ENCODE measurements around the gene SMYD3.

The SMYD3 gene

DNA sequence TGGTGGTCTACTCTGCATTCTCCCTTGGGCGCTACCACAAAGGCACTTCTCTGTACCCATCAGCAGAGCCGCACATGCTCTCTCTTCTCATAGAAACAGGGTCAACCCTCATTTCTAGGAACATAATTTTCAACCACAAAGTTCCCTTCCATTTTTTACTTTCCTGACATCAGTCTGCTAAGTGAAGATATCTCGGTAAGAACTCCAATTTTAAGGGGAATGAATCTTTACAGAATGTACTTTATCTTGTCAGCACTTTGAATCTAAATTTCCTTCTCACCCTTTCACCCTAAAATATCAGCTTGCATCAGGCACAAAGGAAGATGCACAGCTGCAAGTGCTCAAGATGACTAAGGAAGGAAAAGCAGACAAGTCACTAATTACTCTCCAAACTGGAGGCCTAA is 545.9 kb downstream of the SMYD3 start:
- TF ChIP-seq, protein P1, sequence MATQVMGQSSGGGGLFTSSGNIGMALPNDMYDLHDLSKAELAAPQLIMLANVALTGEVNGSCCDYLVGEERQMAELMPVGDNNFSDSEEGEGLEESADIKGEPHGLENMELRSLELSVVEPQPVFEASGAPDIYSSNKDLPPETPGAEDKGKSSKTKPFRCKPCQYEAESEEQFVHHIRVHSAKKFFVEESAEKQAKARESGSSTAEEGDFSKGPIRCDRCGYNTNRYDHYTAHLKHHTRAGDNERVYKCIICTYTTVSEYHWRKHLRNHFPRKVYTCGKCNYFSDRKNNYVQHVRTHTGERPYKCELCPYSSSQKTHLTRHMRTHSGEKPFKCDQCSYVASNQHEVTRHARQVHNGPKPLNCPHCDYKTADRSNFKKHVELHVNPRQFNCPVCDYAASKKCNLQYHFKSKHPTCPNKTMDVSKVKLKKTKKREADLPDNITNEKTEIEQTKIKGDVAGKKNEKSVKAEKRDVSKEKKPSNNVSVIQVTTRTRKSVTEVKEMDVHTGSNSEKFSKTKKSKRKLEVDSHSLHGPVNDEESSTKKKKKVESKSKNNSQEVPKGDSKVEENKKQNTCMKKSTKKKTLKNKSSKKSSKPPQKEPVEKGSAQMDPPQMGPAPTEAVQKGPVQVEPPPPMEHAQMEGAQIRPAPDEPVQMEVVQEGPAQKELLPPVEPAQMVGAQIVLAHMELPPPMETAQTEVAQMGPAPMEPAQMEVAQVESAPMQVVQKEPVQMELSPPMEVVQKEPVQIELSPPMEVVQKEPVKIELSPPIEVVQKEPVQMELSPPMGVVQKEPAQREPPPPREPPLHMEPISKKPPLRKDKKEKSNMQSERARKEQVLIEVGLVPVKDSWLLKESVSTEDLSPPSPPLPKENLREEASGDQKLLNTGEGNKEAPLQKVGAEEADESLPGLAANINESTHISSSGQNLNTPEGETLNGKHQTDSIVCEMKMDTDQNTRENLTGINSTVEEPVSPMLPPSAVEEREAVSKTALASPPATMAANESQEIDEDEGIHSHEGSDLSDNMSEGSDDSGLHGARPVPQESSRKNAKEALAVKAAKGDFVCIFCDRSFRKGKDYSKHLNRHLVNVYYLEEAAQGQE (IDR thresholded peaks at IDR 0.05; ENCODE audit: insufficient replicate concordance, low read depth), result no peak
- TF ChIP-seq SPI1 (IDR thresholded peaks at IDR 0.05; ENCODE audit: borderline replicate concordance, low read depth) (no peak), GABPA (IDR thresholded peaks at IDR 0.05; ENCODE audit: low read depth) (no peak), POLR2AphosphoS5 (IDR thresholded peaks at IDR 0.05; ENCODE audit: low read depth) (no peak)
- TF ChIP-seq, protein P2, sequence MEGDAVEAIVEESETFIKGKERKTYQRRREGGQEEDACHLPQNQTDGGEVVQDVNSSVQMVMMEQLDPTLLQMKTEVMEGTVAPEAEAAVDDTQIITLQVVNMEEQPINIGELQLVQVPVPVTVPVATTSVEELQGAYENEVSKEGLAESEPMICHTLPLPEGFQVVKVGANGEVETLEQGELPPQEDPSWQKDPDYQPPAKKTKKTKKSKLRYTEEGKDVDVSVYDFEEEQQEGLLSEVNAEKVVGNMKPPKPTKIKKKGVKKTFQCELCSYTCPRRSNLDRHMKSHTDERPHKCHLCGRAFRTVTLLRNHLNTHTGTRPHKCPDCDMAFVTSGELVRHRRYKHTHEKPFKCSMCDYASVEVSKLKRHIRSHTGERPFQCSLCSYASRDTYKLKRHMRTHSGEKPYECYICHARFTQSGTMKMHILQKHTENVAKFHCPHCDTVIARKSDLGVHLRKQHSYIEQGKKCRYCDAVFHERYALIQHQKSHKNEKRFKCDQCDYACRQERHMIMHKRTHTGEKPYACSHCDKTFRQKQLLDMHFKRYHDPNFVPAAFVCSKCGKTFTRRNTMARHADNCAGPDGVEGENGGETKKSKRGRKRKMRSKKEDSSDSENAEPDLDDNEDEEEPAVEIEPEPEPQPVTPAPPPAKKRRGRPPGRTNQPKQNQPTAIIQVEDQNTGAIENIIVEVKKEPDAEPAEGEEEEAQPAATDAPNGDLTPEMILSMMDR (IDR thresholded peaks at IDR 0.05; ENCODE audit: insufficient read depth, low read length), result no peak
- no peak for DNase-seq (ENCODE audit: low read depth in 1 of 2, low spot score in 1 of 2)
- Histone ChIP-seq H3K4me3 (replicated peaks; ENCODE audit: insufficient read depth, low read length) (no peak overlapping the region), H3K27me3 (ENCODE audit: insufficient read depth, poor library complexity, severe bottlenecking) (no peaks in the 10 kb centered on the region), H3K27ac (replicated peaks) (no peak overlapping the region)

DNA sequence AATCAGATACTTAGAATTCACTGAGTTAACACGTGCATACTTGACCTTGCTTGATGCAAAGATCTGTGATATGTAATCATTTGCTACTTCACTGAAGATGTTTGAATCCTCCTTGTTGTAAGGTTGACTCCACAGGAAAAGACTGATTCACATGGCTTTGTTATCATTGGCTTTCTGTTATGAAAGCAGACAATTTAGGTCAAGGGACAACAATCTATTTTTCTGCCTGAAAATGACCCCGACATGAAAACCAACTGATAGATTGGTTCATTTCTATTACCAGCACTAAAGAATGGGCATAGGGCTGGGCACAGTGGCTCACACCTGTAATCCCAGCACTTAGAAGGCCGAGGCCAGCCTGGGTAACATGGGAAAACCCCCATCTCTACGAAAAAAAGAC is 546.9 kb downstream of the SMYD3 start:
- Histone ChIP-seq H3K4me3 (replicated peaks; ENCODE audit: insufficient read depth, low read length) (no peak overlapping the region), H3K27me3 (ENCODE audit: insufficient read depth, poor library complexity, severe bottlenecking) (no peaks in the 10 kb centered on the region), H3K27ac (replicated peaks) (no peak overlapping the region)
- TF ChIP-seq GABPA (IDR thresholded peaks at IDR 0.05; ENCODE audit: low read depth) (no peak), SPI1 (IDR thresholded peaks at IDR 0.05; ENCODE audit: borderline replicate concordance, low read depth) (no peak), POLR2AphosphoS5 (IDR thresholded peaks at IDR 0.05; ENCODE audit: low read depth) (no peak)
- DNase-seq (ENCODE audit: low read depth in 1 of 2, low spot score in 1 of 2), result no peak

DNA sequence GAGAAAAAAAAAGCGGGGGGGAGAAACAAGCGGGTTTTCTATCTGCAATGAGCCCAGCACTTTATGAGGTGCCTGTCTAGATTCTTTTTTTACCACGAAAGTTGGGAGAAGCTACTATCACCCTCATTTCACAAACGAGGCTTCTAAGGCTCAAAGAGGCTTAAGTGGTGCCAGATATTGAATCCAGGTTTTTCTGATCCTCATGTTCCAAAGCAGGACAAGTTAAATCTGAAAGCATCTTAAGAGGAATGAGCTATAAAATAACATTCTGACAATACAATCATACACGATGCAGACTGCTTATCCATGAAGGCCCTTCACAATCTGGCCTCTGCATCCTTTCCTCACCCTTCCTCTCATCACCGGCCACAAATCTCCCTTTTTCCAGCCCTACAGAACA is 549.1 kb downstream of the SMYD3 start:
- DNase-seq (ENCODE audit: low read depth in 1 of 2, low spot score in 1 of 2), result no peak
- TF ChIP-seq GABPA (IDR thresholded peaks at IDR 0.05; ENCODE audit: low read depth) (no peak), SPI1 (IDR thresholded peaks at IDR 0.05; ENCODE audit: borderline replicate concordance, low read depth) (no peak), POLR2AphosphoS5 (IDR thresholded peaks at IDR 0.05; ENCODE audit: low read depth) (no peak)
- TF ChIP-seq, protein P1 (IDR thresholded peaks at IDR 0.05; ENCODE audit: insufficient replicate concordance, low read depth), result no peak
- TF ChIP-seq, protein P2 (IDR thresholded peaks at IDR 0.05; ENCODE audit: insufficient read depth, low read length), result no peak
- Histone ChIP-seq H3K4me3 (replicated peaks; ENCODE audit: insufficient read depth, low read length) (no peak overlapping the region), H3K27me3 (ENCODE audit: insufficient read depth, poor library complexity, severe bottlenecking) (no peaks in the 10 kb centered on the region), H3K27ac (replicated peaks) (no peak overlapping the region)

DNA sequence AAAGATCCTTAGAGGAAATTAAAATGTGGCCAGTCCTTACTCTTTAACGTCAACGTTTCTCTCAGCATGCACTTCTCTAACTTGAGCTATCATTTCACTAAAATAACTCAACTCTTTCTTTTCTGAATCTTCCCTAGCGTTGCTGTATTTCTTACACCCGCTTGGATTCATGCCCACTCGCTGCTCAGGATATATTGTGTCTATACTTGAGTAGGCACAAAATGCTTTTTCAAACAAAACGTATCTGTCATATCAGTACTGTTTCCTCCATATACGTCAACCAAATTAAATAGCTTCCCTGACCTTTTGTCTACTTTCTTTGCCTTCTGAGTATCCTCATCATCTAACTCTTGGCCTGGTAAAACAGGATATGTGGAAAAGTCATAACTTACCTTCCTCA is 549.7 kb downstream of the SMYD3 start:
- no peaks in the 10 kb centered on the region for H3K27me3 ChIP-seq (ENCODE audit: insufficient read depth, poor library complexity, severe bottlenecking)
- no peak for TF ChIP-seq POLR2AphosphoS5 (IDR thresholded peaks at IDR 0.05; ENCODE audit: low read depth)
- no peak for TF ChIP-seq SPI1 (IDR thresholded peaks at IDR 0.05; ENCODE audit: borderline replicate concordance, low read depth)
- TF ChIP-seq, protein P2 (IDR thresholded peaks at IDR 0.05; ENCODE audit: insufficient read depth, low read length), result no peak
- TF ChIP-seq, protein P1 (IDR thresholded peaks at IDR 0.05; ENCODE audit: insufficient replicate concordance, low read depth), result no peak
- TF ChIP-seq GABPA (IDR thresholded peaks at IDR 0.05; ENCODE audit: low read depth), result no peak
- H3K27ac ChIP-seq (replicated peaks), result no peak overlapping the region
- no peak for DNase-seq (ENCODE audit: low read depth in 1 of 2, low spot score in 1 of 2)
- no peak overlapping the region for H3K4me3 ChIP-seq (replicated peaks; ENCODE audit: insufficient read depth, low read length)
